Muscle layer of colon (tissue), 2 donors: ENCODE measurements around the gene TMEM139.
"Not testable (repeated sequence)": the region's sequence is repeated elsewhere in the genome, so short reads cannot be mapped to it uniquely, and the experiment has no call there.

Source experiments
- H3K27ac ChIP-seq: one replicate; pipeline ENCODE4 v1.7.0; 2013; ENCODE audit warnings: low read depth, mild to moderate bottlenecking, low read length, moderate library complexity
- H3K27me3 ChIP-seq, 2 donors: one replicate each; pipeline ENCODE4 v1.7.0; 2013; ENCODE audit warnings: low read length in 2 of 2, mild to moderate bottlenecking in 2 of 2; ENCODE audit not compliant: insufficient read depth in 2 of 2, control insufficient read depth in 1 of 2
- H3K36me3 ChIP-seq: one replicate; pipeline ENCODE4 v1.7.0; 2013; ENCODE audit warnings: mild to moderate bottlenecking, low read length; ENCODE audit not compliant: insufficient read depth
- H3K4me1 ChIP-seq: one replicate; pipeline ENCODE4 v1.7.0; 2013; ENCODE audit warnings: mild to moderate bottlenecking, low read length; ENCODE audit not compliant: insufficient read depth
- H3K4me3 ChIP-seq, 2 donors: one replicate each; pipeline ENCODE4 v1.7.0; 2013; ENCODE audit warnings: low read length in 2 of 2, low read depth in 1 of 2, mild to moderate bottlenecking in 1 of 2, moderate library complexity in 1 of 2
- H3K9ac ChIP-seq: one replicate; pipeline ENCODE4 v1.7.0; 2013; ENCODE audit warnings: low read length
- H3K9me3 ChIP-seq: one replicate; pipeline ENCODE4 v1.7.0; 2013; ENCODE audit warnings: mild to moderate bottlenecking, low read length
- donor health status: abdominal sarcoma.
- donor health status: Adenocarcinoma of cecum.

The TMEM139 gene

GRCh38 chr7:143261901-143262300 lies 22.9 kb upstream of the TMEM139 start:
- Histone ChIP-seq H3K27ac (no peak overlapping the region), H3K27me3 (no peaks in the 10 kb centered on the region), H3K9me3 (no peaks in the 10 kb centered on the region), H3K9ac (no peak overlapping the region), H3K4me3 (no peak overlapping the region), H3K4me1 (peaks cover 25% of the 10 kb centered on the region), H3K36me3 (peaks cover 8% of the 10 kb centered on the region)

DNA sequence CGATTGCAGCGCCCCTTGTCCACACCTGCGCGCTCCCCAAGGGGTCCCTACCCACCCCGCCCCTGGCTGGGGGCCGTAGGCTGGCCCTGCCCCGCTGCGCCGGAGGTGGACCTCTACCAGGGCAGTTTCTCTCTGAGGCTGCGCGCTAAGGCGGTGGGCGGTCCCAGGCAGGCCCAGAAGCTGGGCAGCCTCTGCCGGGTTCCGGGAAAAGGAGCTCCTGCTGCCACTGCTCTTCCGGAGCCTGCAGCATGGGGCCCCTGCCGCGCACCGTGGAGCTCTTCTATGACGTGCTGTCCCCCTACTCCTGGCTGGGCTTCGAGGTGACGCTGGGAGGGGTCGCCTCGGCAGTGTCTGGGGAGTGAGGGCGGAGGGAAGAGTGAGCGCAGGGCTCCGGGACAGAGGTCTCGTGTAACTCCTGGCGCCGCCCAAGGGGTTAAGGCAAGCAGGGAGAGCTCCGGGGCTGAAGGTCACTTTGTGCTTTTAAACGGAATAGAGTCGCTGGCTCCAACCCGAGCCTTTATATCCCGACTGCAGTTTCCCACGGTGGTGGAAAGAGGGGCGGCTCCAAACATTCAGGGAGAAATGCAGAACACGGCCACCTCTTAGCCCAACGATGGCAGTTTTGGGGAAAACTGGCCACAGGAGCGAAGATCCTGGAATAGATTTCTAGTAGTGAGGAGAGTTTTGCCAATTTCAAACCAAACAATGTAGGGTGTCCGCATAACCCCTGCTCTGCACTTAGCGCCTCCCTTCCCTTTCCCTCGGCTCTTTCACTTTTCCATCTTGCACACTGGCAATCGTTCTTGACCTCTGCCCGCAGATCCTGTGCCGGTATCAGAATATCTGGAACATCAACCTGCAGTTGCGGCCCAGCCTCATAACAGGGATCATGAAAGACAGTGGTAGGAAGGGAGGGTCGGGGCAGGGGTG lies 21.2 kb upstream of the TMEM139 start, which contains the start of gene GSTK1:
Gene GSTK1 (plus strand): TSS at position 176 of the 930 bp plus-strand sequence. CDS start 73 bp downstream, at position 249.
- Histone ChIP-seq H3K9ac (peak within 1 kb of the TSS; percentile 80), H3K27ac (peak within 1 kb of the TSS; percentile 91), H3K27me3 (no peaks in the 10 kb centered on the region), H3K4me1 (peaks cover 24% of the 10 kb centered on the region), H3K4me3 (peak within 1 kb of the TSS; percentile 94 to 97), H3K36me3 (peaks cover 22% of the 10 kb centered on the region), H3K9me3 (no peaks in the 10 kb centered on the region)

DNA sequence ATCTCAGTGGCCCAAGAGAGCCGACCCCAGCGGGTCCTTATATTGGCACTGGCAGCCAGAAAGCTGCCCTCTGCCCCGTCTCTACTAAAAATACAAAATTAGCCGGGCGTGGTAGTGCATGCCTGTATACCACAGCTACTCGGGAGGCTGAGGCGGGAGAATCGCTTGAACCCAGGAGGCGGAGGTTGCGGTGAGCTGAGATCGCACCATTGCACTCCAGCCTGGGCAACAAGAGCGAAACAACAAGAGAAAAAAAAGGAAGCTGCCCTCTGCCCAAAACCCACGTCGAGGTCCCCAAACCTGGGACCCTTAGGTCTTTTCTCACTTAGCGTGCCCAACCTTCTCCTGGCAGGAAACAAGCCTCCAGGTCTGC lies 20.6 kb upstream of the TMEM139 start:
- H3K27me3 ChIP-seq, H3K9me3 ChIP-seq: not testable (repeated sequence)
- Histone ChIP-seq H3K4me3 (peak overlapping the region; percentile 94 to 97), H3K27ac (peak overlapping the region; percentile 91), H3K36me3 (peaks cover 28% of the 10 kb centered on the region), H3K4me1 (peaks cover 19% of the 10 kb centered on the region), H3K9ac (peak overlapping the region; percentile 80)

DNA sequence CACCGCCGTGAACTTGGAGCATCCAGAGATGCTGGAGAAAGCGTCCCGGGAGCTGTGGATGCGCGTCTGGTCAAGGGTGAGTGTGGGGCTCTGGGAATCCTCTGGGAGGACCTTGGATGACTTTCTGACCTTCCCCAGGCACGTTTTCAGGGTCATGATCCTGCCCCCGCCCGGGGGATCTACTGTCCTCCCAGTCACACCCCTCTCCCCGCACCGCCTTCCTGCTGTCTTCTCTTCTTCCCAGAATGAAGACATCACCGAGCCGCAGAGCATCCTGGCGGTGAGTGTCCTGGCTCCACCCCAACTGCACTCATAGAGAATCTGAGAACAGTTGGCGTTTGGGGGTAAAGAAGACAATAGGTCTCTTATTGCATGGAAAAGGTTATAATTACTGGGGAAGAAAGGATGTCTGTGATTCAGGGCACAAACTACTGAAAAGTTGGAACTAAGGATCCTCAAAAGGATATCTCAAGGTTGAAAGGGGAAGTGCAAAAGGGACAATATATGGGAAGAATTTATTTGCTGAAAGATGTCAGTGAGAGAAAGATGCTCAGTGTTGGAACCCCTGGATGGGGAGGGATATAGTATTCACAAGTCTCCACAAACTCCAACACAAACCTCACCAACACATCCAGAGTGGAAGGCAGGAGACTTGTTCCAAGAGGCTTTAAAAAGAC lies 19.6 kb upstream of the TMEM139 start:
- no peaks in the 10 kb centered on the region for H3K9me3 ChIP-seq
- H3K27me3 ChIP-seq: no peaks in the 10 kb centered on the region
- H3K4me3 ChIP-seq: no peak overlapping the region
- H3K27ac ChIP-seq: no peak overlapping the region
- H3K36me3 ChIP-seq: peaks cover 34% of the 10 kb centered on the region
- peaks cover 15% of the 10 kb centered on the region for H3K4me1 ChIP-seq
- H3K9ac ChIP-seq: no peak overlapping the region

DNA sequence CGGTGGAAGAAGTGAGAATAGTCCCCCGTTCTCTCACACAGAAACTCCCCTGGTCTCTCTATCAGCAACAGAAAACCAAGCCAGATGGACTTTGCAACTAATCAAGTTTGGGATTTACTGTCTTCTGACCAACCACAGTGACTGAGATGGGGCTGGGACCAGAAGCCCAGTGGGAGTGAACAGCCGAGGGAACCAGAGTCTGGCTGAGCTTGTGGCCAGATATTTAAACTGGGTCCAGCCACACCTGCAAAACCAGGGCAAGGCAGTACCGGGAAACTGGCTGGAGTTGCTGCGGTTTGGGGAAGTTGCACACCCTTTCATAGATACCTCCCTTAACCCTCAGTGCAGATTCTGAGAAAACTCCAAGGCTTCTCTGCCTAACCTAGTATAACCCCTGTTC lies 15.5 kb upstream of the TMEM139 start:
- no peak overlapping the region for H3K4me3 ChIP-seq
- no peaks in the 10 kb centered on the region for H3K27me3 ChIP-seq
- H3K27ac ChIP-seq: no peak overlapping the region
- no peak overlapping the region for H3K9ac ChIP-seq
- H3K4me1 ChIP-seq: peaks cover 8% of the 10 kb centered on the region
- H3K36me3 ChIP-seq: peaks cover 34% of the 10 kb centered on the region
- no peaks in the 10 kb centered on the region for H3K9me3 ChIP-seq

DNA sequence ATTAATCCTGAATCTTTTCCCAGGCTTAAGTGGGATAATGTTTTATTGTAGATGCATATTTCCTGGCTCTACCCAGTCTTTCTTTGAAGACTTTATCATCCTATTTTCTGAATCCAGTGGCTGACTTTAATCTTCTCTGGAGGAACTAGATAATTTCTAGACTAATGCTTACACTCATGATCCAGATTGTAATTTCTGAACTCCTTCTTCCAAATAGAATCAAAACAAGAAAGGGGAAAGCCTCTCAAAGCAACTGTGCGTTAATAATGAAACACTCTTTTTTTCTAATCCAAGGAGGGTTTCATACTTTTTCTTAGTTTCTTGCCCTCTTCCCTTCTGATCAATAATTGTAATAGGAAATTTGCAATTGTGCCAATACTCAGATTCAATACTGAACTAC lies 13.5 kb upstream of the TMEM139 start:
- peaks cover 30% of the 10 kb centered on the region for H3K36me3 ChIP-seq
- H3K9ac ChIP-seq: no peak overlapping the region
- H3K9me3 ChIP-seq: no peaks in the 10 kb centered on the region
- no peaks in the 10 kb centered on the region for H3K27me3 ChIP-seq
- H3K4me1 ChIP-seq: no peaks in the 10 kb centered on the region
- no peak overlapping the region for H3K4me3 ChIP-seq
- H3K27ac ChIP-seq: no peak overlapping the region

- H3K27me3 ChIP-seq: no peaks in the 10 kb centered on the region
- no peak overlapping the region for H3K4me3 ChIP-seq
- peaks cover 17% of the 10 kb centered on the region for H3K36me3 ChIP-seq
- H3K9me3 ChIP-seq: no peaks in the 10 kb centered on the region
- no peaks in the 10 kb centered on the region for H3K4me1 ChIP-seq
- H3K9ac ChIP-seq: no peak overlapping the region
- no peak overlapping the region for H3K27ac ChIP-seq
Observed at GRCh38 chr7:143272871-143273270, 11.9 kb upstream of the TMEM139 start.

DNA sequence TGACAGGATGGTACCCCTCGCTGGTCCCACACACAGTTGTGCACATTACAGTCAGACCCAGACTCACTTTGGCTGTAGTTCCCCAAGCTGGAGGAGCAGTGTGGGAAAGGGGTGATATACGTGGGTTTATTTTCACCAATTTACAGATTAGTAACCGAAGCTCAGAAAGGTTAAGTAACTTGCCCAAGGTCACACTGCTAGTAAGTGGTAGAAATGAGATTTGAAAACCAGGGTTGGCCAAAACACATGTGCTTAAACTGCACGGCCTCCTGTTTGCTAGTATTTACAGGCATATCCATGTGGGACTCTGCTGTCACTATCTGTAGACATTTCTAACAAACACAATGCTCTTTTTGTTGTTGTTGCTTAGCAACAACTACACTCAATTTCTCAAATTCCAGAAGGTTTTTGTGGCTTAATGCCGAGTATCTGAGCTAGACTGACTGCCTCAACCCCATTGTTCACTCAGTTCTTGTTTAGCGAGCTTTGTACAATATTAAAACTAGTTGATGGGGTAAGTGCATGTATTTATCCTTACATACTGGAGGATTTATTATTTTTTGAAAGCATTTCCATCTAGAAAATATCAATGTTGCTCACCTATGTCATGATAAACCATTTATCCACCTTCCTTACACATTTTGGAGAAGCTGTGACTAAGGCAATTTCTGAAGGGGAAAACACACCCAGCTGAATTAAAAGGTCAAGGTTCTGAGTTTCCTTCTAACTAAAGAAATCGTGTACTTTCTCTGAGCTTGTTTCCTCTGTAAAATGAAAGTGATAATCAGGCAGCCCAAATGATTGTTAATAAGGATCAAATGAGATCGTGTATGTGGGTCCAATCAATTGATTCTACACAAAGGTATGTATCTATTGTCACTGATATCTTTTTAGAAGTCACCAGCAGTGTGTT lies 5.3 kb upstream of the TMEM139 start:
- Histone ChIP-seq H3K4me3 (no peak overlapping the region), H3K9me3 (no peaks in the 10 kb centered on the region), H3K36me3 (no peaks in the 10 kb centered on the region), H3K9ac (no peak overlapping the region), H3K27ac (no peak overlapping the region), H3K4me1 (no peaks in the 10 kb centered on the region), H3K27me3 (no peaks in the 10 kb centered on the region)

DNA sequence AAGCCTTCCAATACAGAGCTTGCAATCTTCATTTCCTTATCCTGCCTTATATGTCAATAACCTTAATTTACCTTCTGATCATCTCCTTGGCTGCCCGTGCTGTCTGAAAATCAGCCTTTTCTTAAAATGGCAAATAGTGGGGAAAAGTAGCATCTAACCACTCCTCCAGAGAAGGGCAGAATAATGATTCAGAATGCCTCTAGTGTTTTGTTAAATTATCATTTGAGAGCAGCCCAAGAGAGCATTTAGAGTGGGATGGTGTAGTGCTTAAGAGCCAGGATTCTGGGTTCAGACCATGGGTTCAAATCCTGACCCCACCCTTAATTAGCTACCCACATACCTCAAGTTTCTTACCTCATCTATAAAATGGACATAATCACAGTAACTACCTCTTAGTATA lies 4.6 kb upstream of the TMEM139 start:
- Histone ChIP-seq H3K27ac (no peak overlapping the region), H3K9me3 (no peaks in the 10 kb centered on the region), H3K9ac (no peak overlapping the region), H3K4me3 (no peak overlapping the region), H3K4me1 (no peaks in the 10 kb centered on the region), H3K27me3 (no peaks in the 10 kb centered on the region), H3K36me3 (no peaks in the 10 kb centered on the region)

DNA sequence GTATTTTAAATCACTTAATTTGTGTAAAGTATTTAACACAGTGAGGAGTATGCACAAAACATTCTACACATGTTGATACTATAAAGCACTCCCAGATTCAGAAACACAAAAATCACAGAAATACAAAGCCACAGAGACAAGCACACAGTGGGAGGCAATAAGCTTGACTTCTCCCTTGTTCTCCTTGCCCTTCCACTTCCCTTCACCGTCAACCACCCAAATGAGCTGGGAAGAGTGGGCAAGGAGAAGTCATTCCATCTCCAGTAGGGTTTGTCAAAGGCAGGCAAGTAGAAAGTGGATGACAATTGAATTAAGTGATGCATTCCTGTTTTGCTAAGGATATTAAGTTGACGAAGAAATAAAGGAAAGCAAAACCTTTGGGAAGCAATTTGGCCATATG lies 4.2 kb upstream of the TMEM139 start:
- H3K9me3 ChIP-seq: no peaks in the 10 kb centered on the region
- no peaks in the 10 kb centered on the region for H3K4me1 ChIP-seq
- no peak overlapping the region for H3K27ac ChIP-seq
- H3K27me3 ChIP-seq: no peaks in the 10 kb centered on the region
- H3K36me3 ChIP-seq: no peaks in the 10 kb centered on the region
- no peak overlapping the region for H3K4me3 ChIP-seq
- H3K9ac ChIP-seq: no peak overlapping the region

DNA sequence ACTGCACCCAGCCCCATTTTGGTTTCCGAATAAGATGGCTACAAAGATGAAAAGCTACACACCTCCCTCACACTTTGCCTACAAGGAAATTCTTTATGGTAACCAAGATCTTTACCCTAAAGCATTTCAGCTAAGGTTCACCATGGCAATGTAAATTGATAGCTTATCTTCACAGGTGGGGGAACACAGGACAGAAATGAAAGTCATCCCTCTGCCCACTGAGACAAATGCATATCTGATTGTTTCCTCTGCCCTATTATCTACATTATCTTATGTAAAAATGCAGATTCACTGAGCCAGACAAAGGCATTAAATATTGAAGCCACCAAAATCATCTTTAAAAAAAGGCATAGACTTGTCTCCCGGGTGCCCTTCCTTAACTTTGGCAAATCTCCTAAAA lies 3.2 kb upstream of the TMEM139 start:
- H3K4me3 ChIP-seq: no peak overlapping the region
- H3K27me3 ChIP-seq: no peaks in the 10 kb centered on the region
- H3K9me3 ChIP-seq: no peaks in the 10 kb centered on the region
- no peak overlapping the region for H3K9ac ChIP-seq
- H3K36me3 ChIP-seq: no peaks in the 10 kb centered on the region
- H3K4me1 ChIP-seq: no peaks in the 10 kb centered on the region
- H3K27ac ChIP-seq: no peak overlapping the region
